HG03469 (cell line): ENCODE results near the gene CHST11.

Experiments
- ATAC-seq: cut with Tn5 transposase; IDR thresholded peaks from one replicate; pipeline ENCODE4 v1.9.1; 2021; ENCODE audit warnings: mild to moderate bottlenecking, moderate library complexity, moderate number of reproducible peaks; ENCODE audit not compliant: unreplicated experiment

CHST11 gene

DNA sequence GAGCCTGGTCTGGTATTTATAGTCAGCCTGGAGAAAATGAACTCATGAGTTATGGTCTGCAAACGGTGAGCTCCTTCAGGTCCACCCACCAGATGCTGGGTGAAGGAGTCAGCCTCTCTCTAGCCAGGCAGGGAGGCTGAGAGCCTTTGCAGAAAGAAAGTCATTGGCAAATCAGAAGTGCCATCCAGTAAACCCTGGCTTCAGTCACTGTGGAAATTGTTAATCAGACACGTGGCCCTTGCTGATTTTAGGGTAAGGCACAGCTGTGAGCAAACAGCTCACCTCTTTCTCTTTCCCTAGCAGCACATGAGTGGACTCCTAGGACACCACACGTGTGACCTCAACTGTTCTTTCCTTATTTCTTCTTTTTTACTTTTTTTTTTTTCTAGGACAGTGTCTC lies 44.9 kb downstream of the CHST11 start:
- ATAC-seq, result no peak

GRCh38 chr12:104502217-104502616 lies 45.5 kb downstream of the CHST11 start:
- no peak for ATAC-seq

DNA sequence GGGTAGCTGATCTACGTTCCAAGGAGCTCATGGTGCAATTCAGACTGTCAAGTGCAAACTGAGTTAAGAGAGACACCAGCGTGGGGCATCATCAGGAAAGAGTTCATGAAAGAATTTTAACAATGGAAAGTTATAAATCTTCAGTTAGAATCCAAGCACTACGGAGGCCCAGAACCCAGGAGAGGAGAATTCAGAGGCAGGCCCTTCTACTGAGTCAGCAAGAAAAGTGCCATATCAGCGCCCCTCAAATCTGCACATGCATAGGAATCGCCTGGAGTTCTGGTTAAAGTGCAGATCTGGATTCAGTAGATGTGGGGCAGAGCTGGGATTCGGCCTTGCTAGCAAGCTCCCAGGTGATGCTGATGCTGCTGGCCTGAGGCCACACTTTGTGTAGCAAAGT lies 45.9 kb downstream of the CHST11 start:
- ATAC-seq, result no peak

- no peak for ATAC-seq
These were observed 46.4 kb downstream of the CHST11 start for GRCh38 chr12:104503191-104503590.

- ATAC-seq, result no peak
These were observed 47.4 kb downstream of the CHST11 start for GRCh38 chr12:104504146-104504545.

GRCh38 chr12:104505095-104505818 lies 48.5 kb downstream of the CHST11 start:
- ATAC-seq, result peak; percentile 88

DNA sequence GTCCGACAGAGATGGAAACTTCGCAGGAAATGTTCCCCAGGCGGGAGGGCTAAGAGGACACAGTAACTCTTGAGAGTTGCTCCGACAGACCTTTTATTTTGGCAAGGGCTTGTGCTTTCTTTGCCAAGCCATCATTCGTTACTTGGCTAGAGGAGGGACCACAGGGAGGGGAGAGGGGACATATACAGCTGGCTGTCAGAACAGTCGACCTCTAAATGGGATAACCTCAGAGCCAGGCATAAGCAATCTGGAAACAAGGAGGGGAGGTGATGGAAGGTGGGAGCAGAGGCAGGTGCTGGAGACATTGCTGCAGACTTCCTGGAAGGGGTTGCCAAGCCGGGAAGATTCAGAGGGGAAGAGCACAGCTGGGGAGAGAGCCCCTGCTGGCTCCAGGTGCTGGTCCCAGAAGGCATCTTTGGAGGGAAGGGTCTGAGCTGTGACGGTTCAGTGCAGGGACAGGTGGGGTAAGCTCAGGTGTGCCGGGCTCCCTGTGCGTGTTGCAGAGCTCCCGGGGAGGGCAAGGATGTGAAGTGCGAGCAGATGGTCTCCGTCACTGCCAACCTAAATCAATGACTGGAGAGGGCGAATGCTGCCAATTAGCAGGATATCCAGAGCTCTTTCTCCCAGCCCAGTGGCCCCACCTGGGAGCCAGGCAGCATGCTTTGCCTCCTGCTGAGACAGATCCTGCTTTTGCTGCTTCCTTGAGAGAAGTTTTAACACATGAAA lies 50.1 kb downstream of the CHST11 start:
- no peak for ATAC-seq

DNA sequence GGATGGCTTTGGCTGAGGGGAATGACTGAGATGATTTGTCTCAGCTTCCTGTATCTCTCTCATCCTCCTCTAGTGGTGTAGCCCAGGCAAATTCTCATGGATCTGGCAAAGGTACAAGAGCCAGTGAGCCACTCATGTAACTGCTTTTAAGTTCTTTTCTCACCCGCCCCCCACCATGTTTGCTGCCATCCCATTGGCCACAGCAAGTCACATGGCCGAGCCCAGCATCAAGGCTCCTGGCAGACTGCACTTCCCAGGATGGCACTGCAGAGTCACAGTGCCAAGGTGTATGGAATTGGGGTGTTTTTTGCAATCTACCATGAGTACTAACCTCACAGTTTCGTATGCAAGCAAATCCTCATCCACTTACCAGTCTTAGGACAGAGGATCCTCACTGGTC lies 50.9 kb downstream of the CHST11 start:
- ATAC-seq, result no peak

GRCh38 chr12:104508752-104509446 lies 52.2 kb downstream of the CHST11 start:
- ATAC-seq, result no peak

DNA sequence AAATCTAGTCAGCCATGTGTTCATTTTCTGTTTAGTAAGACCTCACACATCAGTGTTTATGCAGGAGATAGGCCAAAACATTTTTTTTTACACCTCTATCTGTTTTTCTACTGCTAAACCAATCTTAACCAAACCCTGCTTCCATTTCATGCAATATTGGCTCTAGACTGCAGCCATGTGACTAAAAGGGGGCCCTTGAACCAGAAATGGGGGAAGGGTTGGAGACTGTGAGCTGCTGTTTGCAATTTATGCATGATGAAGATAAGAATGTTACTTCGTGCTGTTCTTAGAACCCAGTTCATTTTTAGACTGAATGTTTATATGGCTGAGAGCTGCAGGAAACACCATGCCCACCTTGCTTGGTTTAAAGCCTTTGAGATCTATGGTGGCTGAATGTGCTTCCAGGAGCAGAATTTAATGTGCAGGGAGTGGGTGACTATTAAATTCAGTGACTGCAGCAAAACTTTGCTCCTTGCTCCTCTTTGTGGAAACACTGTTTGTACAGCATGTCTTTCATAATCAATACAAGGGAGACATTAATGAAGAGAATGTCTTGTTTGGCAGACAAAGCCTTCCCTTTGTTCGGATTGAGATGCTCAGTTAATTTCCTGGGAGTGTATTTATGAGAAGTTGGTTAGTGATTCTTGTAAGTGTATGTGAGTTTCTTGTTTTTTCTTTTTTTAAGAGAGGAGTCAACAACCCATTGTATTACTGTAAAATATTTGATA lies 53.6 kb downstream of the CHST11 start:
- ATAC-seq, result no peak

DNA sequence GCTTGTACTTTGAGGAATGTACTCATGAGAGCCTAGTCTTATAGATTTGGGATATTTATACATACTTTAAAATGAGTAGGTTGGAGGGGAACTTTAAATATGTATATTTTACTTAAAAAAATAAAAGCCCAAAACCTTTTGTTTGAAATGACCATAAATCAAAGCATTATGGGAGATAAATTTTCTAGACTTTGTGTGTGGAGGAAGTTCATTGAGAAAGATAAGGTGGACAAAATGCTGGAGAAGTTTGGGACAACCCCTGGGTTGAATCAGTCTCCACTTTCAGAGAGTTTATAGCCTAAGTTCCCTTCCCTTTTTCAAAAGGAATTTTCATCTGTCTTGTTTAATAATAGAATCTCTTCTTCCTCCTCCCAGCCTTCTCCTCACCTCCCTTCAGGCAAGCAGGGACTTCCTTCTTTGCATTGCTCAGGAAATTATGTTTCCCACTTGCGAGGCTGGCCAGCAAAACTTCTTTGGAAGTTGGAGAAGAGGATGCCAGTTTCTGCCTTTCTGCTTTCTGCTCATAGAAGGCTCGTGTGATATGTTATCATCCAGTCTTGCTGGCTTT lies 54.2 kb downstream of the CHST11 start:
- no peak for ATAC-seq

DNA sequence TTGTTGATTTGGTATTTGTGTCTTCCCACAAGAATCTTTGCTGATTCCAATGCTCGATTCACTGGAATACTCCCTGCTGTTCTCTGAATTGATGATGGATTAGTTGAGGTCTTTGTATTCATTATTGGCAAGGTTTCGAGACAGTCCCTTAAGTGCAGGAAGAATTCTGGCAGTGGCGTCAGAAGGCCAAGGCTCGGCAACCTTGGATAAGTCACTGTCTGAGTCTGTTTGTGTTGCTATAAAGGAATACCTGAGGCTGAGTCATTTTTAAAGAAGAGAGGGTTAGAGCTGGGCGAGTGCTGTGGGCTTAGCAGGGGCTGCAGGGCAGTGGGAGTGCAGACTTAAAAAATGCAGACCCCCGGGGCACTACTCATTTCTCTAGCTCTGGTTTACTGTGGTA lies 56.9 kb downstream of the CHST11 start:
- ATAC-seq, result no peak

- no peak for ATAC-seq
These were observed 57.5 kb downstream of the CHST11 start for GRCh38 chr12:104514092-104514810.

DNA sequence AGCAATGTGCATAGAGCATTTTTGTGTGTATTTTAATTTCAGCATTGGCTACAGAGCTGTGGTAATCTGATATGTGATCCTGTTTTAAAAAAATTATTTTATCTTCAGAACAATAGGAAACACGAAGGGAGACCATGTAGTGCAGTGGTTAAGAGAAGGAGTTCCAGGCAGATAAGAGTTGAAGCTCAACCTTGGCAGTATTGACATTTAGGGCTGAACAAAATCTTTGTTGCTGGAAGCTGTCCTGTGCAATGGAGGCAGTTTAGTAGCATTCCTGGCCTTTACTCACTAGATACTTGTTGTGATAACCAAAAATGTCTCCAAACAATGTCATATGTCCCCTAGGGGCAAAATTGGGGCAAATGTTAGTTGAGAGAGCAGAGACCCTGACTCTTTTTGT lies 59.2 kb downstream of the CHST11 start:
- no peak for ATAC-seq

DNA sequence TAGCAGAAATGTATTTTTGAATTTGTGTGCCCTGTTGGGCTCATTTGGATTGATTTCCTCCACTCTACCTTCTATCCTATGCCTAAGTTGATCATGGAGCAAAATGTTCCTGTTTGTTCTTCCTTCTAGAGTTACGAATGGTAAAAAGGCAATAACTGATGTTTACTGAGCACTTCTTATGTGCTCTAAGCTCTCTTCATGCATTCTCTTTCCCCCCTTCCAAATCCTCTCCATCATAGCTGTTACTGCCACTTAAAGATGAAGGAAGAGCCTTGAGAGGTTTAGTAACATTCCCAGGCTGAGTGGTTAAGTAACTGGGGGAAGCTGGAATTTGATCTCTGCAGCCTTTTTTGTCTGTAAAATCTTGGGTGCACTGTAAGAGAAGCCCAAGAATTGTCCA lies 60.1 kb downstream of the CHST11 start:
- no peak for ATAC-seq

DNA sequence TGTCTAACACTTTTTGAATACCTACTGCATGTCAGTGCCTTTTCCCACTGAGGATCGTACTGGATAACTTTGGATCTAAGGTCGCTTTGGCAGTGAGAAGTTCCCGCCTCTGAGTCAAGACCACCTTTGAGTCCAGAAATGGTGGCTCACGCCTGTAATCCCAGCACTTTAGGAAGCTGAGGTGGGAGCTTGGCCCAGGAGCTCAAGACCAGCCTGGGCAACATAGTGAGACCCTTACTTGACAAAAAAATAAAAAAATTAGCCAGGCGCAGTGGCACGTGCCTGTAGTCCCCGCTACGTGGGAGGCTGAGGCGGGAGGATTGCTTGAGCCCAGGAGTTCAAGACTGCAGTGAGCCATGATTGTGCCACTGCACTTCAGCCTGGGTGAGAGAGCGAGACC lies 61.1 kb downstream of the CHST11 start:
- ATAC-seq, result no peak

DNA sequence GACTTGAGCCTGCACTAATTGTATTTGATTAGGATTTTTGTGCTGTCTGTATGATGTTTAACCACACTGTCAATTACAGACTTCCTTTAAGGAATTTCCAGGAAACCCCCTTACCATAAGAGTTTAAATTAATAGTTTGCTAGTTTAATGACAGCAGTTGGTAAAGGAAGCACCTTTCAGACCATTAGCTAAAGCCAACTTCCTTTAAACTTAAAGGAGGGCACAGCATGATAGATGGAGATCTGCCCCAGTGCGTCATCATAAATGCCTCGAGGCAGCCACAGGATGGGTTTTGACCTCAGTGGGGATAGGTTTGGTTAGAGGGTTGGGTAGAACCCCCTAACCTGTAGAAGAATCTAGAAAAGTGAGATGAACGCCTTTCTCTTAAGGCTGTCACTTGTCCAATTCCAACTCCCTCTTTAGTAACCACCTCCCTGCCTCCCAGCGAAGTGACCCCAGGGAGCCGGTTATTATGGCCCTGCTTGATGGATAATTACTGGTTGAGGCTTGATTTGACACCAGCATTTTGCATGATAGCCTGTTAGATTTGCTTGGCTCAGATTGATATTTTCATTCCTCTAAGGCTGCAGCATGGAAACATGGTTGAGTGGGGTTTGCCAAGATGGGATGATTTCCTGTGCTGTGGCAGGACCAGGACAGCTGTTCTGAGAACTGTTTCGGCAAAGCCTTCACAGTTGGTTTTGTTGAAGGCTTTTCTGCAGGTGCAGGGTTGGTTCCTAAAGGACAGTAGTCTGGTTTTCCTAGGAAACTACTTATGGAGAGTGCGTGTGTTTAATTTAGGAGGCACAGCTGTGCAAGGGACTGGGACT lies 62.7 kb downstream of the CHST11 start:
- no peak for ATAC-seq

DNA sequence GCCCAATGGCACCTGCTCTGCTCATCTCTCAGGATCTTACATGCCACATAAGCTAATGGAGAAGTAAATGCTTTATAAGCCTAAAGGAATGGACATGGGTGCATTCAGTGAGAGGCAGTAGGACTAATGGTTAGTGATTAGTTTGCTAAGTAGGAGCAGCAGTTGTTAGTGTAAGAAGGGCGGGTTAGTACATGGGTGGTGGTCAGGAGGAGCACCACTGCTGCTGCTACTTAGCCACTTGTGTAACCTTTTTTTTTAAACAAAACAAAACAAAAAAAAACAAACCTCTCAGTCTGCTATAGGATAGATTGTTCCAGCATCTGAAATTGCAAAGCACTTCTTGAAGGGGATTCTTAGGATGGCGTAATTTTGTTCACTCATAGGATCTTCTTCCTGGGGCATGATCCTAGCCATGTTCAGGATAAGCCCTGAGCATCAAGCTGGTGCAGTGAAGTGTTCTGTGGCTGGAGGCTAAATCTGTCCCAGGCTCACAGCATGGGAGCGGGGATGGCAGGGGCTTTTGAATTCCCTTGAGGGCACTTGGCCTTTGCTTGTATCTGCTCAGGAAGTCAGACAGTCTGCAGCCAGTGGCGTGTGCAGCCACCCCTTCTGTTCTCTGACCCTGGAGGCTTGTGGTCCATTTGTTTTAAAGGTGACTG lies 63.6 kb downstream of the CHST11 start:
- no peak for ATAC-seq

DNA sequence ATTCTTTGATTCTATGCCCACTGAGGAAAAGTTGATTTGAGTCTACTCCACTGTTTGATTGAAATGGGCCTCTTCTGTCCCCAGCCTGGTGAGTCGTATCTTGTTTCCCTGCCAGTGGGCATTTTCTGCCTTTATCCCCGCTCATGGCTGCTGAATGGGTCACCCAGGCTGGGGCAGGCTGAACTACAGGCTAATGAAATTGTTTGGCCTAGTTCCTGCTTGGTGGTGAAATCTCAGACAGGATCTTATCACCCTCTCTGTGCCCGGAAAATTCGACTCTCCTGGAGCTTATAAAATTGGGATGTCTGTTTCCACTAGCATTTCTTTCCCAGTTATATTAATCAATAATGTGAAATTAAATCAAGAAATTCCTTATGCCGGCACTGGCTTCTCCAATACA lies 65.0 kb downstream of the CHST11 start:
- no peak for ATAC-seq
